OCI-LY3 (cell line): ENCODE results near the gene TLE3.

Experiments used
- CTCF ChIP-seq: fragments of 200-600, 300-600 bp; sonication (generic); IDR thresholded peaks from 2 replicates; pipeline ENCODE4 v1.5.1; 2014; ENCODE audit warnings: antibody characterized with exemption, low read length, low read depth
- EZH2phosphoT487 ChIP-seq: fragments of 200-600 bp; shearing (Covaris generic); IDR thresholded peaks from 2 replicates; pipeline ENCODE4 v1.6.1; 2018; ENCODE audit warnings: antibody characterized with exemption, mixed run types, low read depth

GRCh38 chr15:70090436-70091296, 7.1 kb downstream of the TLE3 start:
- TF ChIP-seq CTCF (no peak), EZH2phosphoT487 (no peak)
